ENCODE measurements around the gene SBF2.
"Not testable (repeated sequence)": the region's sequence is repeated elsewhere in the genome, so short reads cannot be mapped to it uniquely, and the experiment has no call there.

Gene SBF2

DNA sequence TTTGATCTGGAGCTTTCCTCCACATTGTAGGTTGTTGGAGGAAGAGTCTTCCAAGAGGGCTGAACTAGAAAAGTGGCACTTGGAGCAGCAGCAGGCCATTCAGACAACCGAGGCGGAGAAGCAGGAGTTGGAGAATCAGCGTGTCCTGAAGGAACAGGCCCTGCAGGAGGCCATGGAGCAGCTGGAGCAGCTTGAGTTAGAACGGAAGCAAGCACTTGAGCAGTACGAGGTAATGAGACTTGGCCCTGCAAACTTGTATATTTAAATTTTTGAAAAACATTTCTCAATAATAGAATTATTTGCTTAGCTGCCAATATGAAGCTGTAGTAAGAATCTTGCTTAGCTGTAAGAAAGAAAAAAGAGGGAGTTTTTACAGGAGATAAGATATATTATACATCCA is 546.2 kb downstream of the SBF2 start:
- DNase-seq (ENCODE audit: low read depth) = no peak

GRCh38 chr11:9747229-9747628 is 546.8 kb downstream of the SBF2 start:
- DNase-seq (ENCODE audit: low read depth) = no peak

GRCh38 chr11:9745411-9746211 is 548.4 kb downstream of the SBF2 start:
- no peak for DNase-seq (ENCODE audit: low read depth)

DNA sequence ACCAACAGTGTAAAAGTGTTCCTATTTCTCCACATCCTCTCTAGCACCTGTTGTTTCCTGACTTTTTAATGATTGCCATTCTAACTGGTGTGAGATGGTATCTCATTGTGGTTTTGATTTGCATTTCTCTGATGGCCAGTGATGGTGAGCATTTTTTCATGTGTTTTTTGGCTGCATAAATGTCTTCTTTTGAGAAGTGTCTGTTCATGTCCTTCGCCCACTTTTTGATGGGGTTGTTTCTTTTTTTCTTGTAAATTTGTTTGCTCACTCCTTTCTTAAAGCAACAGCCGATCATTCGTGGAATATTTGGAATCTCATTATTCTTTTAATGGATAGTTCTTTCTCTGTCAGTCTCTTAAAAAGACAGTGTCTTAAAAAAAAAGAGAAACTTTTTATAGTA is 550.5 kb downstream of the SBF2 start:
- not testable (repeated sequence) for DNase-seq (ENCODE audit: low read depth)

GRCh38 chr11:9741260-9741659 is 552.8 kb downstream of the SBF2 start:
- no peak for DNase-seq (ENCODE audit: low read depth)

DNA sequence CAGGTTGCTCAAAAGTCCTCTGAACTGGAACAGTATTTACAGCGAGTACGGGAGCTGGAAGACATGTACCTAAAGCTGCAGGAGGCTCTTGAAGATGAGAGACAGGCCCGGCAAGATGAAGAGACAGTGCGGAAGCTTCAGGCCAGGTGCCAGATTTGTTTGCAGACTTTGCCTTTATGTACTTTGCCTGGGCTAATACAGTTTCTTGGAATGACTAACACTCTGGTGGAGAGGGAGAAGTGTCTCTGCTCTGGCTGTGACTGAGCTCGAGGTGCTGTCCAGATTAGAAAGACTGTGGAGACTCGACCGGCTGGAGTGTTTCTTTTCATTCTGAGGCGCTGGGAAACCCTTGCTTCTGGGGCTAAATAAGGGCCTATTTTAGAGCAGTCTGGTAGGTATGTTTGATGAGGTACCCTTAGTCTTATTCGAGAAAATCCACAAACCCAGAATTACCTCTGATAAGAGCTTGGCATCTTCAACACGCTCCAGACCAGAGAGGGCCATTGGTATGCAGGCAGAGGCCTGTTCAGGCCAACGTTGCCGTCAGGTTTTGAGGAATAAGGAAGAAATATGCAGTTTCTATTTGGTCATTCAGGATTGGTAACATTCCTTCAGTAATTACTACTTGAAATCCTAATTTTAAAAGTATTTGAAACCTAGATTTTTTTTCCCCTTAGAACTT is 553.7 kb downstream of the SBF2 start:
- no peak for DNase-seq (ENCODE audit: low read depth)

DNA sequence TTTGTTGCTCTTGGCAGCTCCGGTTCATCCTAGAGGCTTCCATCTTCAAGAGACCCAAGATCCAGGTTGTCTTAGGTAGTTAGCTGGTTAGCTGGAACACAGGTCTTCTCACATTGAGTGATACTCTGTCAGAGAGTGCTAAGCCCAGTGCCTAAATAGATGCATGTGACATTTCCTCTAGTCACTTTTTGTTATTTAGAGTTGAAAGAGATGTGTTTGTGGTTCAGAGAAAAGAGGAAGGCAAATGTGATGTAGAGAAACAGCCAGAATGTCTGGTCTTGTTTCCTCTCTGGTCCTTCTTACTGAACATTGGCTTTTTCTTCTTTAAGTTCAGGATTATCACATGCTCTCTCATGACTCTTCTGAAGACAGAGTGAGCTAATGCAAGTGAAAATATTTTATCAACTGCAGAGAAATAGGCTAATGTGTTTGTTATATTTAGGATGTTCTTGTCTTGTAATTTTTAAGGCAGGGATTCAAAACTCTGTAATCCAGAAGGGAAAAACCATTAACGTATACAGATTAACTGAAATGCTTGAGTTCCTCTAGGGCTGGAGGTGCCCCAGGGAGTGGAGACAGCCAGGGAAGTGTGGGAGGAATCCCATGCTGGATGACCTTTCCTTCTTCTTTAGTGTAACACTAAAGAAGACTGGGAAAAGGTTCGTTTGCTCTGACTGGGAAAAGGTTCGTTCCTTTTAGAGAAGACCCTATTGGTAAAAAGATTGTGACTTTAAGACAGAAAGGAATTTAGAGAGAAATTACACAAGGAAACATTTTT is 554.7 kb downstream of the SBF2 start:
- no peak for DNase-seq (ENCODE audit: low read depth)

DNA sequence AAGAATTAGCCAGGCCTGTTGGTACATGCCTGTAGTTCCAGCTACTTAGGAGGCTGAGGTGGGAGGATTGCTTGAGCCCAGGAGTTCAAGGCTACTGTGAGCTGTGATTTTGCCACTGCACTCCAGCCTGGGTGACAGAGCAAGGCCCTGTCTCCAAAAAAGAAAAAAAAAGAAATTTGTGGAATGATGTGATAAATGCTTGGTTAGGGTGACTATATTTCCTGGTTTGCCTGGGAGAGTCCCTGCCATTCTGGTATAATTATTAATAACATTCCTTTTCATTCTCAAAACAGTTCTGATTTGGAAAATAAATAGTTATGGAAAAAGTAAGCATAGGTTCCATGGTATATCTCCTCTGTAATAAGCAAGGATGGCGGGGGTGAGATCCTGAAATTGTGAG is 555.3 kb downstream of the SBF2 start:
- DNase-seq (ENCODE audit: low read depth) = no peak

GRCh38 chr11:9738116-9738515 is 555.9 kb downstream of the SBF2 start:
- no peak for DNase-seq (ENCODE audit: low read depth)

GRCh38 chr11:9736365-9736764 is 557.7 kb downstream of the SBF2 start:
- DNase-seq (ENCODE audit: low read depth) = no peak

GRCh38 chr11:9735919-9736318 is 558.1 kb downstream of the SBF2 start:
- no peak for DNase-seq (ENCODE audit: low read depth)

- DNase-seq (ENCODE audit: low read depth) = no peak
These were observed 558.8 kb downstream of the SBF2 start for GRCh38 chr11:9735236-9735635.

DNA sequence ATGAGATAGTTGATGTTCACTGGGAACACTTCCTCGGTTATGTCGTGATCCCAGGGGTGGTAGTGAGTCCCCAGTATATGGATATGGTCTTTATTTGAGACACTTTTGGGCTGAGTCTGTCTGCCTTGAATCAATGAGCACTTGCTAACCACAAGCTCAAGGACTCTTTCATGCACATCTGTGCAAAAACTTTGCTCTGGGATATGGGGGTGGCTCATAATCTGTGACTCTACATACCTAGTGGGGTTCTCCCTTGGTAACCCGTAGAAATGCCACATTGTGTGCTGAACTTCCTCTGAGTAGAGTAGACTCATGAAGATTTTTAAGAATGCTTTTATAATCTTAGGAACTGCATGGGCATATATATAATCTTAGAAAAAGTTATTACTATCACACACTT is 560.8 kb downstream of the SBF2 start:
- no peak for DNase-seq (ENCODE audit: low read depth)

- no peak for DNase-seq (ENCODE audit: low read depth)
These were observed 561.6 kb downstream of the SBF2 start for GRCh38 chr11:9732453-9732852.

DNA sequence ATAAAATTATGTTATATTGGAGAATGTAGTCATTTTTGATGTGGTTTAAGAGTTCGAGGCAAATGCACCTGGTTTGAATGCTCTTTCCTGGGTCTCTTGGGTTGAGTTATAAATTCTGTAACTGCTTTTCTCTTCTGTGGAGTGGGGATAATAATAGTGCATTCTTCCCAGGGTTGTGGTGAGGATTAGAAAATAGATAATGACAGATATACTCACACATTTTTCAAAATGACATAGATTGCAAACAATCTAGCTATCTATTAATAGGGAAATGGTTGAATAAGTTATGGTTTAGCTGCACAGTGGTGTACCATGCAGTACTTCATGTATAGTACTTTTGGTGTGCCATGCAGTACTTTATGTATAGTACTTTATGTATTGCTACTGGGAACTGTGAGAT is 562.8 kb downstream of the SBF2 start:
- DNase-seq (ENCODE audit: low read depth) = no peak
